Caco-2 (cell line): ENCODE results near the gene TOR1AIP1. TPM values are rescaled to one million over a fixed set of nuclear protein-coding genes. Genes with fewer than 3 reads are reported as not detected.

Experiments
- BruUV-seq: library from RNA; stranded (reverse); fragments of 400-500 nt; replicated peaks from 2 replicates; lab custom pipeline; 2021; lab: Mats Ljungman, UMichigan
- CTCF ChIA-PET: fragments of 300-600 bp; sonication (Branson Sonifier 250); formaldehyde crosslinking; loops from one replicate; lab custom pipeline; 2022; ENCODE audit warnings: antibody characterized with exemption; lab: Charles Lee
- POLR2A ChIA-PET: fragments of 300-600 bp; sonication (Branson Sonifier 250); formaldehyde crosslinking; loops from one replicate; lab custom pipeline; 2022; ENCODE audit warnings: antibody characterized with exemption; lab: Charles Lee
- DNase-seq, 2 experiments: peaks; one replicate each; pipeline versions ENCODE4 v3.0.0 to v3.0.0-alpha.2; 2020 to 2022
- H3K27me3 ChIP-seq: replicated peaks from 2 replicates; pipeline ENCODE4 v1.6.0; 2011; ENCODE audit warnings: low read length; ENCODE audit not compliant: control insufficient read depth, insufficient read depth
- H3K36me3 ChIP-seq: 2 replicates; pipeline ENCODE4 v1.5.1; 2011; ENCODE audit warnings: low read length; ENCODE audit not compliant: control insufficient read depth, insufficient read depth
- H3K4me1 ChIP-seq: fragments of 250-450 bp; sonication (Bioruptor Pico); 2 replicates; pipeline ENCODE4 v1.5.1; 2020; ENCODE audit warnings: mild to moderate bottlenecking
- H3K4me3 ChIP-seq: 2 replicates; pipeline ENCODE4 v1.5.1; 2011; ENCODE audit warnings: low read depth, mild to moderate bottlenecking, control low read depth, low read length
- H3K9me3 ChIP-seq: fragments of 250-450 bp; sonication (Bioruptor Pico); 2 replicates; pipeline ENCODE4 v1.5.1; 2020; ENCODE audit warnings: mild to moderate bottlenecking, moderate library complexity
- H3K27ac Mint-ChIP-seq: one replicate; pipeline ENCODE4 v1.8.0; 2022; ENCODE audit warnings: mixed read lengths; ENCODE audit not compliant: unreplicated experiment
- H3K27me3 Mint-ChIP-seq: one replicate; pipeline ENCODE4 v1.8.0; 2022; ENCODE audit warnings: mixed read lengths; ENCODE audit not compliant: insufficient read depth, unreplicated experiment
- H3K36me3 Mint-ChIP-seq: one replicate; pipeline ENCODE4 v1.8.0; 2022; ENCODE audit warnings: mild to moderate bottlenecking, mixed read lengths; ENCODE audit not compliant: insufficient read depth, unreplicated experiment
- H3K4me1 Mint-ChIP-seq: one replicate; pipeline ENCODE4 v1.8.0; 2022; ENCODE audit warnings: low read depth, mixed read lengths; ENCODE audit not compliant: unreplicated experiment
- H3K4me3 Mint-ChIP-seq: one replicate; pipeline ENCODE4 v1.8.0; 2022; ENCODE audit warnings: mild to moderate bottlenecking, moderate library complexity, mixed read lengths; ENCODE audit not compliant: unreplicated experiment
- H3K9me3 Mint-ChIP-seq: one replicate; pipeline ENCODE4 v1.8.0; 2022; ENCODE audit warnings: mixed read lengths; ENCODE audit not compliant: unreplicated experiment
- CTCF ChIP-seq, 2 experiments: fragments of 200-600 bp in 1 of 2; IDR thresholded peaks; 1 replicate in 1 of 2; 2 replicates in 1 of 2; pipeline versions ENCODE4 v1.5.1 to v1.8.0; 2011 to 2022; ENCODE audit warnings: antibody characterized with exemption in 1 of 2, control low read depth in 1 of 2, inconsistent platforms in 1 of 2, low read depth in 1 of 2, low read length in 1 of 2, mild to moderate bottlenecking in 1 of 2, moderate library complexity in 1 of 2; ENCODE audit not compliant: insufficient read depth in 1 of 2, severe bottlenecking in 1 of 2, unreplicated experiment in 1 of 2
- intact Hi-C: fragments of 100-400 bp; cut with micrococcal nuclease; formaldehyde crosslinking; loops from one replicate; pipeline ENCODE4 v1.10.0; 2022; ENCODE audit not compliant: unreplicated experiment
- total RNA-seq: library from RNA; stranded (reverse); gene quantifications from 2 replicates; pipeline ENCODE4 v1.2.3, GENCODE V29; 2022

TOR1AIP1 gene
- total RNA-seq, 1 experiment from 2014 or later, result 30.3 TPM

GRCh38 chr1:179873438-179873851, 8.6 kb upstream of the TOR1AIP1 start:
- Mint-ChIP-seq H3K27ac (no peak overlapping the region), H3K4me1 (peaks cover 17% of the 10 kb centered on the region), H3K27me3 (no peaks in the 10 kb centered on the region), H3K4me3 (peak overlapping the region; percentile 4), H3K36me3 (peaks cover 61% of the 10 kb centered on the region), H3K9me3 (no peaks in the 10 kb centered on the region)
- intact Hi-C loops, result loop anchor here (5.0 kb wide), 1 partner anchor 284 kb away; no protein-coding TSS in a partner anchor
- no peak overlapping the region for H3K4me3 ChIP-seq
- ChIA-PET POLR2A (no interaction called here), CTCF (no interaction called here)
- no peaks in the 10 kb centered on the region for H3K9me3 ChIP-seq
- no peak for DNase-seq
- peaks cover 2% of the 10 kb centered on the region for H3K36me3 ChIP-seq
- H3K27me3 ChIP-seq, result no peaks in the 10 kb centered on the region
- H3K4me1 ChIP-seq, result peaks cover 41% of the 10 kb centered on the region
- BruUV-seq, result no TSS peak
- no peak for TF ChIP-seq CTCF (IDR thresholded peaks at IDR 0.05; ENCODE audit: insufficient read depth in 1 of 2, low read depth in 1 of 2, low read length in 1 of 2, severe bottlenecking in 1 of 2, unreplicated experiment in 1 of 2)

- TF ChIP-seq CTCF (IDR thresholded peaks at IDR 0.05; ENCODE audit: insufficient read depth in 1 of 2, low read depth in 1 of 2, low read length in 1 of 2, severe bottlenecking in 1 of 2, unreplicated experiment in 1 of 2), result no peak
- Mint-ChIP-seq H3K9me3 (no peaks in the 10 kb centered on the region), H3K4me3 (peak overlapping the region; percentile 84), H3K36me3 (peaks cover 44% of the 10 kb centered on the region), H3K27ac (peak overlapping the region; percentile 74), H3K27me3 (no peaks in the 10 kb centered on the region), H3K4me1 (peaks cover 19% of the 10 kb centered on the region)
- peak in 1 of 2 experiments; percentile 11 for DNase-seq
- Histone ChIP-seq H3K4me3 (no peak overlapping the region; the same call in 1 of the 2 replicates), H3K27me3 (no peaks in the 10 kb centered on the region), H3K4me1 (peaks cover 42% of the 10 kb centered on the region), H3K36me3 (peaks cover 2% of the 10 kb centered on the region), H3K9me3 (no peaks in the 10 kb centered on the region)
- ChIA-PET POLR2A (no interaction called here), CTCF (interaction anchor here (0.6 kb wide), 1 partner anchor 279 kb away, joined by 3 read pairs; the partner anchor contains the start of gene QSOX1)
- BruUV-seq, result no TSS peak
- intact Hi-C loops, result loop anchor here (1.0 kb wide), 1 partner anchor 55 kb away; no protein-coding TSS in a partner anchor
Observed at GRCh38 chr1:179875596-179876299, 6.3 kb upstream of the TOR1AIP1 start.

- Histone ChIP-seq H3K4me1 (peaks cover 45% of the 10 kb centered on the region), H3K36me3 (peaks cover 2% of the 10 kb centered on the region), H3K9me3 (no peaks in the 10 kb centered on the region), H3K4me3 (peak overlapping the region; percentile 74), H3K27me3 (no peaks in the 10 kb centered on the region)
- Mint-ChIP-seq H3K27me3 (no peaks in the 10 kb centered on the region), H3K27ac (peak overlapping the region; percentile 74), H3K4me3 (peak overlapping the region; percentile 84), H3K9me3 (no peaks in the 10 kb centered on the region), H3K36me3 (peaks cover 38% of the 10 kb centered on the region), H3K4me1 (peaks cover 19% of the 10 kb centered on the region)
- BruUV-seq, result no TSS peak
- peak in 1 of 2 experiments; percentile 68 for DNase-seq
- TF ChIP-seq CTCF (IDR thresholded peaks at IDR 0.05; ENCODE audit: insufficient read depth in 1 of 2, low read depth in 1 of 2, low read length in 1 of 2, severe bottlenecking in 1 of 2, unreplicated experiment in 1 of 2), result no peak
- POLR2A ChIA-PET, result interaction anchor here (0.6 kb wide), 1 partner anchor 1610 kb away, joined by 4 read pairs; no protein-coding TSS in a partner anchor
- CTCF ChIA-PET, result no interaction called here
- intact Hi-C loops, result loop anchor here (1.0 kb wide), 1 partner anchor 54 kb away; no protein-coding TSS in a partner anchor
Observed at GRCh38 chr1:179876300-179876715, 5.8 kb upstream of the TOR1AIP1 start.
